ENCODE data around the gene RPL28. TPM values are rescaled to one million over a fixed set of nuclear protein-coding genes. Genes with fewer than 3 reads are reported as not detected.

Gene RPL28
- total and polyA plus RNA-seq, 2 of the 13 experiments (the other 11 are each of a cell fraction or from before 2014, with no cell fraction given), result 105 to 420 TPM

DNA sequence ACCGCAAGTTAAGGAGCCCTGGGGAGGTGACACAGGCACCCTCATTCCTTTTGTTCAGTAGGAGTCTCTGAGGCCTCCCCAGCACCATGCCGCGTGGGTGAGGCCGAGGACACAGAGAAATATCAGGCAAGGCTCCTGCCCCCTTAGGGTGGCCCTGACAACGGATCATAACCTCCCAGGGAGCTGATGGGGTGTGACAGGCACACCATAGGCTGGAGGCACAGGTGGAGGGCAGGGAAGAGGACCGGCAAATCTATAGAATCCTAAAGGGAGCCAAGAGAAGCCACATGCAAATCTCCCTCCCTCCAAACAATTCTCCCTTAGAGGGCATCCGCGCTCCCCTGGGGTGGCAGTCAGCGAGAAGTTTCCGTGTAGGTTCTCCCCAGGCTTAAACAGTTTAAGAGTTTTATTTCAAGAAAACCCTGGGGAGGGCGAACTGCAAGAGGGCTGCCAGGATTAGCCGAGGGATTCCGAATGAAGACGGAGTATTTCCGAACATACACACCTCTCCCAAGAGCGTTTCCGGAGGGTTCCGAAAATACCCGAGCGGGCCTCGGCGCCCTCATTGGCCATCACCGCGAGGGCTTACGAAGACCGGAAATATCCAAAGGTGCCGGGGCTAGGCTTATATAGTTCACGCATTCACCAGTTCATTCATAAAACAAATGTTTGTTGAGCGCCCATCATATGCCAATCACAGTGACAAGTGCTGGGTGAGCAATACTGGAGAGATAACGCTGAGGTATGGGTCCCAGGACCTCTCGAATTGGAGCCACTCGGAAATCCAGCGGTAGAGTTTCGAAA, 610 bp upstream of the RPL28 start (continued):
- TF ChIP-seq MYC (CRISPR knock-in tag; IDR thresholded peaks at IDR 0.05; ENCODE audit: borderline replicate concordance) (peak; percentile 68; the same call in 1 of the 2 replicates), ZNF776 (CRISPR knock-in tag; IDR thresholded peaks at IDR 0.05) (no peak), SKI (IDR thresholded peaks at IDR 0.05; ENCODE audit: partially characterized antibody) (no peak), ISL2 (CRISPR knock-in tag; IDR thresholded peaks at IDR 0.05) (no peak), NR2C2 (CRISPR knock-in tag; IDR thresholded peaks at IDR 0.05; ENCODE audit: borderline replicate concordance) (no peak), PRDM15 (CRISPR knock-in tag; IDR thresholded peaks at IDR 0.05) (no peak), NFYB (CRISPR knock-in tag; IDR thresholded peaks at IDR 0.05) (peak; percentile 71), THAP11 (CRISPR knock-in tag; IDR thresholded peaks at IDR 0.05) (no peak)
- TF ChIP-seq, protein P1, sequence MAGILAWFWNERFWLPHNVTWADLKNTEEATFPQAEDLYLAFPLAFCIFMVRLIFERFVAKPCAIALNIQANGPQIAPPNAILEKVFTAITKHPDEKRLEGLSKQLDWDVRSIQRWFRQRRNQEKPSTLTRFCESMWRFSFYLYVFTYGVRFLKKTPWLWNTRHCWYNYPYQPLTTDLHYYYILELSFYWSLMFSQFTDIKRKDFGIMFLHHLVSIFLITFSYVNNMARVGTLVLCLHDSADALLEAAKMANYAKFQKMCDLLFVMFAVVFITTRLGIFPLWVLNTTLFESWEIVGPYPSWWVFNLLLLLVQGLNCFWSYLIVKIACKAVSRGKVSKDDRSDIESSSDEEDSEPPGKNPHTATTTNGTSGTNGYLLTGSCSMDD (CRISPR knock-in tag; IDR thresholded peaks at IDR 0.05), result no peak
- TF ChIP-seq, protein P2, sequence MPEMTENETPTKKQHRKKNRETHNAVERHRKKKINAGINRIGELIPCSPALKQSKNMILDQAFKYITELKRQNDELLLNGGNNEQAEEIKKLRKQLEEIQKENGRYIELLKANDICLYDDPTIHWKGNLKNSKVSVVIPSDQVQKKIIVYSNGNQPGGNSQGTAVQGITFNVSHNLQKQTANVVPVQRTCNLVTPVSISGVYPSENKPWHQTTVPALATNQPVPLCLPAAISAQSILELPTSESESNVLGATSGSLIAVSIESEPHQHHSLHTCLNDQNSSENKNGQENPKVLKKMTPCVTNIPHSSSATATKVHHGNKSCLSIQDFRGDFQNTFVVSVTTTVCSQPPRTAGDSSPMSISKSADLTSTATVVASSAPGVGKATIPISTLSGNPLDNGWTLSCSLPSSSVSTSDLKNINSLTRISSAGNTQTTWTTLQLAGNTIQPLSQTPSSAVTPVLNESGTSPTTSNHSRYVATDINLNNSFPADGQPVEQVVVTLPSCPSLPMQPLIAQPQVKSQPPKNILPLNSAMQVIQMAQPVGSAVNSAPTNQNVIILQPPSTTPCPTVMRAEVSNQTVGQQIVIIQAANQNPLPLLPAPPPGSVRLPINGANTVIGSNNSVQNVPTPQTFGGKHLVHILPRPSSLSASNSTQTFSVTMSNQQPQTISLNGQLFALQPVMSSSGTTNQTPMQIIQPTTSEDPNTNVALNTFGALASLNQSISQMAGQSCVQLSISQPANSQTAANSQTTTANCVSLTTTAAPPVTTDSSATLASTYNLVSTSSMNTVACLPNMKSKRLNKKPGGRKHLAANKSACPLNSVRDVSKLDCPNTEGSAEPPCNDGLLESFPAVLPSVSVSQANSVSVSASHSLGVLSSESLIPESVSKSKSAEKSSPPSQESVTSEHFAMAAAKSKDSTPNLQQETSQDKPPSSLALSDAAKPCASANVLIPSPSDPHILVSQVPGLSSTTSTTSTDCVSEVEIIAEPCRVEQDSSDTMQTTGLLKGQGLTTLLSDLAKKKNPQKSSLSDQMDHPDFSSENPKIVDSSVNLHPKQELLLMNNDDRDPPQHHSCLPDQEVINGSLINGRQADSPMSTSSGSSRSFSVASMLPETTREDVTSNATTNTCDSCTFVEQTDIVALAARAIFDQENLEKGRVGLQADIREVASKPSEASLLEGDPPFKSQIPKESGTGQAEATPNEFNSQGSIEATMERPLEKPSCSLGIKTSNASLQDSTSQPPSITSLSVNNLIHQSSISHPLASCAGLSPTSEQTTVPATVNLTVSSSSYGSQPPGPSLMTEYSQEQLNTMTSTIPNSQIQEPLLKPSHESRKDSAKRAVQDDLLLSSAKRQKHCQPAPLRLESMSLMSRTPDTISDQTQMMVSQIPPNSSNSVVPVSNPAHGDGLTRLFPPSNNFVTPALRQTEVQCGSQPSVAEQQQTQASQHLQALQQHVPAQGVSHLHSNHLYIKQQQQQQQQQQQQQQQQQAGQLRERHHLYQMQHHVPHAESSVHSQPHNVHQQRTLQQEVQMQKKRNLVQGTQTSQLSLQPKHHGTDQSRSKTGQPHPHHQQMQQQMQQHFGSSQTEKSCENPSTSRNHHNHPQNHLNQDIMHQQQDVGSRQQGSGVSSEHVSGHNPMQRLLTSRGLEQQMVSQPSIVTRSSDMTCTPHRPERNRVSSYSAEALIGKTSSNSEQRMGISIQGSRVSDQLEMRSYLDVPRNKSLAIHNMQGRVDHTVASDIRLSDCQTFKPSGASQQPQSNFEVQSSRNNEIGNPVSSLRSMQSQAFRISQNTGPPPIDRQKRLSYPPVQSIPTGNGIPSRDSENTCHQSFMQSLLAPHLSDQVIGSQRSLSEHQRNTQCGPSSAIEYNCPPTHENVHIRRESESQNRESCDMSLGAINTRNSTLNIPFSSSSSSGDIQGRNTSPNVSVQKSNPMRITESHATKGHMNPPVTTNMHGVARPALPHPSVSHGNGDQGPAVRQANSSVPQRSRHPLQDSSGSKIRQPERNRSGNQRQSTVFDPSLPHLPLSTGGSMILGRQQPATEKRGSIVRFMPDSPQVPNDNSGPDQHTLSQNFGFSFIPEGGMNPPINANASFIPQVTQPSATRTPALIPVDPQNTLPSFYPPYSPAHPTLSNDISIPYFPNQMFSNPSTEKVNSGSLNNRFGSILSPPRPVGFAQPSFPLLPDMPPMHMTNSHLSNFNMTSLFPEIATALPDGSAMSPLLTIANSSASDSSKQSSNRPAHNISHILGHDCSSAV (CRISPR knock-in tag; IDR thresholded peaks at IDR 0.05; ENCODE audit: borderline replicate concordance), result no peak

All from HepG2 (cell line).